ENCODE measurements around the gene HIBCH. TPM values are rescaled to one million over a fixed set of nuclear protein-coding genes. Genes with fewer than 3 reads are reported as not detected.

Gene HIBCH
- polyA plus RNA-seq, 1 donor (not counting 4 experiments of a cell fraction or from before 2014, with no cell fraction given) = 19.4 TPM

- TF ChIP-seq EZH2 (IDR thresholded peaks at IDR 0.05; ENCODE audit: low read length) (no peak), CTCF (optimal IDR thresholded peaks at IDR 0.05 in 1 of 3, IDR thresholded peaks at IDR 0.05 in 1 of 3, conservative IDR thresholded peaks at IDR 0.05 in 1 of 3; ENCODE audit: extremely low read depth in 1 of 3, insufficient read depth in 2 of 3, low read length in 3 of 3) (no peak)
- FAIRE-seq = no peak
- H3K9me1 ChIP-seq (ENCODE audit: control insufficient read depth, extremely low read depth, insufficient read depth, low read length) = no peaks in the 10 kb centered on the region
These were observed 16.0 kb downstream of the HIBCH start for GRCh38 chr2:190303647-190304046.

GRCh38 chr2:190302052-190302451 is 17.6 kb downstream of the HIBCH start:
- dilution Hi-C loops (cut with MboI; ENCODE audit: extremely low pct_ligation_motif_present, low sequenced_read_pairs) = no loop called here
- Histone ChIP-seq H3K79me2 (ENCODE audit: control insufficient read depth, insufficient read depth, low read length) (no peaks in the 10 kb centered on the region), H3K36me3 (ENCODE audit: control insufficient read depth in 2 of 2, extremely low read depth in 1 of 2, insufficient read depth in 2 of 2, low read length in 2 of 2) (peaks cover 0 to 2% of the 10 kb centered on the region in 2 experiments), H3K27ac (ENCODE audit: control insufficient read depth, insufficient read depth, low read length) (no peak overlapping the region), H3K9ac (ENCODE audit: control insufficient read depth, extremely low read depth, insufficient read depth, low read length) (no peak overlapping the region), H3K27me3 (ENCODE audit: control insufficient read depth, extremely low read depth, insufficient read depth, low read length) (no peaks in the 10 kb centered on the region), H2AFZ (ENCODE audit: control insufficient read depth, low read length) (no peak overlapping the region), H3K9me1 (ENCODE audit: control insufficient read depth, extremely low read depth, insufficient read depth, low read length) (no peaks in the 10 kb centered on the region), H3K9me3 (ENCODE audit: control insufficient read depth, low read depth, low read length) (no peaks in the 10 kb centered on the region), H4K20me1 (ENCODE audit: control insufficient read depth, extremely low read depth, insufficient read depth, low read length) (no peaks in the 10 kb centered on the region), H3K4me3 (ENCODE audit: control insufficient read depth in 2 of 3, extremely low read depth in 1 of 3, insufficient read depth in 2 of 3, low read depth in 1 of 3, low read length in 3 of 3) (no peak overlapping the region), H3K4me2 (ENCODE audit: control insufficient read depth, extremely low read depth, insufficient read depth, low read depth, low read length) (no peak overlapping the region), H3K4me1 (ENCODE audit: control insufficient read depth, extremely low read depth, insufficient read depth, low read length) (no peaks in the 10 kb centered on the region)
- TF ChIP-seq CTCF (optimal IDR thresholded peaks at IDR 0.05 in 1 of 3, IDR thresholded peaks at IDR 0.05 in 1 of 3, conservative IDR thresholded peaks at IDR 0.05 in 1 of 3; ENCODE audit: extremely low read depth in 1 of 3, insufficient read depth in 2 of 3, low read length in 3 of 3) = no peak
- TF ChIP-seq EZH2 (IDR thresholded peaks at IDR 0.05; ENCODE audit: low read length) = no peak
- DNase-seq (ENCODE audit: low read depth, low spot score) (no peak), FAIRE-seq (no peak)

More at GRCh38 chr2:190303647-190304046, 16.0 kb downstream of the HIBCH start:
- Histone ChIP-seq H4K20me1 (ENCODE audit: control insufficient read depth, extremely low read depth, insufficient read depth, low read length) (no peaks in the 10 kb centered on the region), H3K9ac (ENCODE audit: control insufficient read depth, extremely low read depth, insufficient read depth, low read length) (no peak overlapping the region), H3K4me1 (ENCODE audit: control insufficient read depth, extremely low read depth, insufficient read depth, low read length) (no peaks in the 10 kb centered on the region), H3K79me2 (ENCODE audit: control insufficient read depth, insufficient read depth, low read length) (no peaks in the 10 kb centered on the region), H3K27ac (ENCODE audit: control insufficient read depth, insufficient read depth, low read length) (no peak overlapping the region), H2AFZ (ENCODE audit: control insufficient read depth, low read length) (no peak overlapping the region), H3K36me3 (ENCODE audit: control insufficient read depth in 2 of 2, extremely low read depth in 1 of 2, insufficient read depth in 2 of 2, low read length in 2 of 2) (peaks cover 0 to 2% of the 10 kb centered on the region in 2 experiments), H3K9me3 (ENCODE audit: control insufficient read depth, low read depth, low read length) (no peaks in the 10 kb centered on the region), H3K4me2 (ENCODE audit: control insufficient read depth, extremely low read depth, insufficient read depth, low read depth, low read length) (no peak overlapping the region), H3K4me3 (ENCODE audit: control insufficient read depth in 2 of 3, extremely low read depth in 1 of 3, insufficient read depth in 2 of 3, low read depth in 1 of 3, low read length in 3 of 3) (no peak overlapping the region), H3K27me3 (ENCODE audit: control insufficient read depth, extremely low read depth, insufficient read depth, low read length) (no peaks in the 10 kb centered on the region)
- DNase-seq (ENCODE audit: low read depth, low spot score) = no peak
- dilution Hi-C loops (cut with MboI; ENCODE audit: extremely low pct_ligation_motif_present, low sequenced_read_pairs) = no loop called here
